ENCODE results near the gene PRM3. TPM values are rescaled to one million over a fixed set of nuclear protein-coding genes. Genes with fewer than 3 reads are reported as not detected.
A peak's percentile ranks its signal among the peaks of the same experiment; 100 is the strongest.

PRM3 gene
- total and polyA plus RNA-seq, 2 of the 8 experiments (the other 6 are each of a cell fraction or from before 2014, with no cell fraction given), result not detected

GRCh38 chr16:11312718-11313492, 39.5 kb upstream of the PRM3 start:
- Histone ChIP-seq H4K20me1 (replicated peaks in 1 of 2; ENCODE audit: control insufficient read depth in 1 of 2, insufficient read depth in 2 of 2, low read length in 2 of 2) (no peaks in the 10 kb centered on the region), H3K14ac (ENCODE audit: insufficient read length) (no peak overlapping the region), H3K27me3 (replicated peaks in 1 of 4; ENCODE audit: control insufficient read depth in 3 of 4, extremely low read depth in 1 of 4, insufficient read depth in 3 of 4, low read length in 3 of 4) (no peaks in the 10 kb centered on the region), H4K91ac (replicated peaks; ENCODE audit: insufficient read length, low read length) (peak overlapping the region; percentile 100), H4K5ac (ENCODE audit: insufficient read length, low read depth, low read length) (peak overlapping the region; percentile 78), H3K56ac (replicated peaks; ENCODE audit: insufficient read length, low read depth, low read length) (peak overlapping the region; percentile 97), H3K4me3 (ENCODE audit: extremely low read depth in 1 of 4, insufficient read depth in 2 of 4, low read depth in 3 of 4, low read length in 4 of 4) (peak overlapping the region in 1 of 4 experiments; percentile 2; a peak in 1 of 8 replicates), H3K4me2 (ENCODE audit: insufficient read depth in 1 of 2, low read depth in 2 of 2, low read length in 2 of 2) (peak overlapping the region; percentile 48 to 54), H2BK5ac (ENCODE audit: low read depth, low read length) (peak overlapping the region; percentile 100), H3K9ac (replicated peaks in 1 of 4; ENCODE audit: extremely low read depth in 1 of 4, low read depth in 3 of 4, low read length in 3 of 4) (no peak overlapping the region; a peak in 1 of 7 replicates), H3K18ac (ENCODE audit: extremely low read depth, low read length) (peak overlapping the region; percentile 100), H3K23me2 (ENCODE audit: low read depth, low read length) (peaks cover 3% of the 10 kb centered on the region; the same call in 1 of the 2 replicates), H2AFZ (ENCODE audit: low read length) (no peak overlapping the region), H3K23ac (ENCODE audit: insufficient read length) (no peak overlapping the region), H3K4me1 (replicated peaks in 1 of 4; ENCODE audit: control insufficient read depth in 3 of 4, insufficient read depth in 4 of 4, low read length in 3 of 4) (peaks cover 26 to 45% (median 26%) of the 10 kb centered on the region in 4 experiments), H4K8ac (ENCODE audit: extremely low read depth, insufficient read depth, low read length) (peak overlapping the region; percentile 71; the same call in 1 of the 2 replicates), H3K79me2 (ENCODE audit: control insufficient read depth in 1 of 2, insufficient read depth in 2 of 2, low read length in 2 of 2) (no peaks in the 10 kb centered on the region), H3K9me3 (ENCODE audit: insufficient read depth in 2 of 2, low read depth in 1 of 2, low read length in 1 of 2) (no peaks in the 10 kb centered on the region), H3K79me1 (ENCODE audit: low read depth, low read length) (no peaks in the 10 kb centered on the region), H2BK12ac (ENCODE audit: low read depth, low read length) (peak overlapping the region; percentile 100), H2BK120ac (replicated peaks; ENCODE audit: low read depth, low read length) (peak overlapping the region; percentile 100), H3K4ac (replicated peaks; ENCODE audit: insufficient read length, low read depth, low read length) (peak overlapping the region; percentile 100), H2BK15ac (ENCODE audit: low read length) (peak overlapping the region; percentile 92; the same call in 1 of the 2 replicates), H2AK5ac (ENCODE audit: low read depth, low read length) (peak overlapping the region; percentile 94), H3K36me3 (ENCODE audit: control insufficient read depth in 2 of 4, insufficient read depth in 4 of 4, low read length in 3 of 4) (no peaks in the 10 kb centered on the region), H3K27ac (ENCODE audit: low read depth, low read length) (peak overlapping the region; percentile 61; the same call in 1 of the 2 replicates), H2BK20ac (ENCODE audit: low read length) (peak overlapping the region; percentile 100)
- WGBS, 2 experiments (ENCODE audit: extremely low coverage in 1 of 2, insufficient coverage in 1 of 2, insufficient read length in 1 of 2, insufficient replicate concordance in 2 of 2, low coverage in 1 of 2, low lambda C conversion rate in 2 of 2, missing lambda C conversion rate in 1 of 2), result 57% methylated on average over 7 of the region's 8 CpGs; no CpG with 5 or more reads in 1 of the 2 experiments
- ChIA-PET POLR2A (ENCODE audit: partially characterized antibody) (interaction anchor here (0.6 to 5.1 kb wide), 14 partner anchors 10 to 369 kb away, joined by 3 to 29 read pairs (median 3); partner anchors contain the start of genes PRM1, PRM3 and SOCS1), CTCF (ENCODE audit: partially characterized antibody) (interaction anchor here (0.6 to 1.9 kb wide), 11 partner anchors 9 to 350 kb away, joined by 3 to 4 read pairs (median 3); partner anchors contain the start of genes PRM3 and SOCS1)
- DNase-seq (ENCODE audit: low read depth in 1 of 2, low spot score in 2 of 2) (no peak), FAIRE-seq (no peak)
- TF ChIP-seq POU5F1 (IDR thresholded peaks at IDR 0.05; ENCODE audit: low read depth, low read length) (0 out of 2 replicates have a peak, but pooled peaks have one; percentile 19), SP1 (IDR thresholded peaks at IDR 0.05; ENCODE audit: low read depth, low read length) (peak; percentile 60; the same call in 1 of the 2 replicates), EP300 (IDR thresholded peaks at IDR 0.05; ENCODE audit: borderline replicate concordance in 1 of 2, low read depth in 2 of 2, low read length in 2 of 2) (peak in 1 of 2 experiments; percentile 6; a peak in 1 of 3 replicates), SRF (IDR thresholded peaks at IDR 0.05; ENCODE audit: low read depth, low read length) (no peak), FOSL1 (IDR thresholded peaks at IDR 0.05; ENCODE audit: insufficient read depth, low read depth, low read length) (no peak), TEAD4 (IDR thresholded peaks at IDR 0.05; ENCODE audit: low read depth, low read length) (0 out of 2 replicates have a peak, but pooled peaks have one; percentile 21), TAF1 (IDR thresholded peaks at IDR 0.05; ENCODE audit: low read depth, low read length) (0 out of 2 replicates have a peak, but pooled peaks have one; percentile 26)
- TF ChIP-seq, protein P1, sequence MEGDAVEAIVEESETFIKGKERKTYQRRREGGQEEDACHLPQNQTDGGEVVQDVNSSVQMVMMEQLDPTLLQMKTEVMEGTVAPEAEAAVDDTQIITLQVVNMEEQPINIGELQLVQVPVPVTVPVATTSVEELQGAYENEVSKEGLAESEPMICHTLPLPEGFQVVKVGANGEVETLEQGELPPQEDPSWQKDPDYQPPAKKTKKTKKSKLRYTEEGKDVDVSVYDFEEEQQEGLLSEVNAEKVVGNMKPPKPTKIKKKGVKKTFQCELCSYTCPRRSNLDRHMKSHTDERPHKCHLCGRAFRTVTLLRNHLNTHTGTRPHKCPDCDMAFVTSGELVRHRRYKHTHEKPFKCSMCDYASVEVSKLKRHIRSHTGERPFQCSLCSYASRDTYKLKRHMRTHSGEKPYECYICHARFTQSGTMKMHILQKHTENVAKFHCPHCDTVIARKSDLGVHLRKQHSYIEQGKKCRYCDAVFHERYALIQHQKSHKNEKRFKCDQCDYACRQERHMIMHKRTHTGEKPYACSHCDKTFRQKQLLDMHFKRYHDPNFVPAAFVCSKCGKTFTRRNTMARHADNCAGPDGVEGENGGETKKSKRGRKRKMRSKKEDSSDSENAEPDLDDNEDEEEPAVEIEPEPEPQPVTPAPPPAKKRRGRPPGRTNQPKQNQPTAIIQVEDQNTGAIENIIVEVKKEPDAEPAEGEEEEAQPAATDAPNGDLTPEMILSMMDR (IDR thresholded peaks at IDR 0.05; ENCODE audit: control extremely low read depth in 1 of 3, insufficient read depth in 1 of 3, low read depth in 1 of 3, low read length in 3 of 3), result no peak
